Gastrocnemius medialis (tissue), 4 donors: ENCODE results near the gene TMEM163.

Experiments
- CTCF ChIP-seq, 5 experiments: fragments of 450-650 bp in 3 of 5; fragments of 200-600 bp in 2 of 5; sonication (generic) in 2 of 5; IDR thresholded peaks in 4 of 5; conservative IDR thresholded peaks in 1 of 5; 1 replicate in 4 of 5; 2 replicates in 1 of 5; pipeline ENCODE4 v1.5.1; 2016 to 2019; ENCODE audit warnings: antibody characterized with exemption in 5 of 5, mild to moderate bottlenecking in 3 of 5, moderate library complexity in 3 of 5
- POLR2A ChIP-seq, 2 donors: fragments of 450-650 bp; IDR thresholded peaks; one replicate each; pipeline ENCODE4 v1.6.1; 2017; ENCODE audit warnings: antibody characterized with exemption in 2 of 2, mild to moderate bottlenecking in 2 of 2, moderate library complexity in 2 of 2

- TF ChIP-seq CTCF (IDR thresholded peaks at IDR 0.05 in 4 of 5, conservative IDR thresholded peaks at IDR 0.05 in 1 of 5): no peak
- TF ChIP-seq POLR2A (IDR thresholded peaks at IDR 0.05): no peak
These were observed 261.4 kb downstream of the TMEM163 start for GRCh38 chr2:134457353-134457752.
